HEK293T (cell line): ENCODE results near the gene SELENOS.

Experiments
- CTCF ChIA-PET: fragments of 350-600 bp; formaldehyde crosslinking; extraction: SDS; loops from one replicate; lab custom pipeline; 2021; ENCODE audit warnings: antibody characterized with exemption, inconsistent platforms; lab: Yijun Ruan, JAX
- POLR2A ChIA-PET: fragments of 350-600 bp; formaldehyde crosslinking; extraction: SDS; loops from one replicate; lab custom pipeline; 2020; ENCODE audit warnings: antibody characterized with exemption, inconsistent platforms; lab: Yijun Ruan, JAX
- DNase-seq: peaks from one replicate; pipeline ENCODE4 v3.0.0; 2012; ENCODE audit warnings: mixed read lengths; ENCODE audit errors: extremely low spot score
- ARNT ChIP-seq: fragments of 450-650 bp; IDR thresholded peaks from 2 replicates; pipeline ENCODE4 v1.6.1; 2017; ENCODE audit warnings: mild to moderate bottlenecking
- BHLHE40 ChIP-seq: fragments of 450-650 bp; IDR thresholded peaks from 2 replicates; pipeline ENCODE4 v1.6.1; 2016; ENCODE audit warnings: mild to moderate bottlenecking, moderate library complexity, borderline replicate concordance
- CTBP1 ChIP-seq: fragments of 450-650 bp; IDR thresholded peaks from 2 replicates; pipeline ENCODE4 v1.6.1; 2016; ENCODE audit warnings: borderline replicate concordance
- ELF4 ChIP-seq: fragments of 450-650 bp; IDR thresholded peaks from 2 replicates; pipeline ENCODE4 v1.6.1; 2017; ENCODE audit warnings: antibody characterized with exemption
- FOXA1 ChIP-seq: fragments of 450-650 bp; IDR thresholded peaks from 2 replicates; pipeline ENCODE4 v1.6.1; 2016; ENCODE audit warnings: mild to moderate bottlenecking
- FOXK2 ChIP-seq: fragments of 450-650 bp; IDR thresholded peaks from 2 replicates; pipeline ENCODE4 v1.6.1; 2016; ENCODE audit warnings: mild to moderate bottlenecking
- FOXM1 ChIP-seq: fragments of 450-650 bp; IDR thresholded peaks from 2 replicates; pipeline ENCODE4 v1.6.1; 2017; ENCODE audit warnings: mild to moderate bottlenecking, borderline replicate concordance
- HDGF ChIP-seq: fragments of 450-650 bp; IDR thresholded peaks from 2 replicates; pipeline ENCODE4 v1.6.1; 2017; ENCODE audit warnings: antibody characterized with exemption, borderline replicate concordance
- L3MBTL2 ChIP-seq: fragments of 450-650 bp; conservative IDR thresholded peaks from 2 replicates; pipeline ENCODE4 v1.6.1; 2016; ENCODE audit warnings: mild to moderate bottlenecking
- LEF1 ChIP-seq: fragments of 450-650 bp; IDR thresholded peaks from 2 replicates; pipeline ENCODE4 v1.6.1; 2017; ENCODE audit warnings: mild to moderate bottlenecking, borderline replicate concordance
- NFRKB ChIP-seq: fragments of 450-650 bp; IDR thresholded peaks from 2 replicates; pipeline ENCODE4 v1.6.1; 2016; ENCODE audit warnings: mild to moderate bottlenecking, moderate library complexity
- SP1 ChIP-seq: fragments of 450-650 bp; IDR thresholded peaks from 2 replicates; pipeline ENCODE4 v1.6.1; 2017
- SUZ12 ChIP-seq: fragments of 450-650 bp; IDR thresholded peaks from 2 replicates; pipeline ENCODE4 v1.6.1; 2016; ENCODE audit warnings: mild to moderate bottlenecking
- TARDBP ChIP-seq: fragments of 450-650 bp; IDR thresholded peaks from 2 replicates; pipeline ENCODE4 v1.6.1; 2016
- ZNF384 ChIP-seq: fragments of 450-650 bp; IDR thresholded peaks from 2 replicates; pipeline ENCODE4 v1.6.1; 2016
- TF ChIP-seq, protein P1 (sequence below): fragments of 450-650 bp; IDR thresholded peaks from 2 replicates; pipeline ENCODE4 v1.6.1; 2016

The SELENOS gene, protein sequence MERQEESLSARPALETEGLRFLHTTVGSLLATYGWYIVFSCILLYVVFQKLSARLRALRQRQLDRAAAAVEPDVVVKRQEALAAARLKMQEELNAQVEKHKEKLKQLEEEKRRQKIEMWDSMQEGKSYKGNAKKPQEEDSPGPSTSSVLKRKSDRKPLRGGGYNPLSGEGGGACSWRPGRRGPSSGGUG

DNA sequence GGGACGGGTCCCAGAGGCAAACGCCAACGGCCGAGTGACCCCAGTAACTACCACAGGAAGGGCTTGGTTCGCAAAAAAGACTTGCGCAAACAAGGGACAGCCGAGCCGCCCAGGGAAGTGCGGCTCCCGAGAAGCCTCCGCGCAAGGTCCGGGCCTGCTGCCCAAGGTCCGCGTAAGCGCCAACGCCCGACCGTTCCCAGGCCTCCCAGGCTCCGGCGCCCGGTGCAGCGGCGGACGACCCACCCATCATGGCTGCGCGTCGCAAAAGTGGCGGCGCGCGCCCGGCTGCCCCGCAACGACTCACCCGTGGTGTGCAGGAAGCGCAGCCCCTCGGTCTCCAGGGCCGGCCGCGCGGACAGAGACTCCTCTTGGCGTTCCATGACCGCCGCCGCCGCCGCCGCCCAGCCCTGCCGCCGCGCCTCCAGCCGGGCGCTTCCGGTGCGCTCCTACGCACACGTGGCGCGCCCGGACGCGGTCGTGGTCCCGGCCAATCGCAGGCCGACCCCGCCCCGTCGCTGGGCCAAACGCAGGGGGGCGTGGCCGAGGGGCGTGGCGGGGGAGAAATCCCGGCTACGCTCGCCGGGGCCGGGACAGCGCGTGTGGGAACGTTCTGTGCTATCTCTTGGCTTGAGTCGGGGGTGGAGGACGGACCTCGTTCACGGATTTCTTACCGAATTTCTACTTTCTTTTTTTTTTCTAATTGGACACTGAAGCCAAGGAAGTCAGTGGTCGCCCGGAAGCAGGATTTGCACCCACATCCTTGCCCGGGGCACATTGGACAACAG lies at the start of gene SELENOS:
Gene SELENOS, minus strand, starts transcription at position 448 of the 785 bp plus-strand sequence. Its CDS starts 68 bp downstream, at position 380.
- CTCF ChIA-PET: interaction anchor here (1.0 to 3.2 kb wide), 2 partner anchors 11 to 265 kb away, joined by 6 to 21 read pairs; no protein-coding TSS in a partner anchor
- POLR2A ChIA-PET: interaction anchor here (1.0 kb wide), 1 partner anchor 17 kb away, joined by 3 read pairs; no protein-coding TSS in a partner anchor
- TF ChIP-seq LEF1: peak; percentile 27; the same call in 1 of the 2 replicates
- no peak for TF ChIP-seq ZNF384
- no peak for TF ChIP-seq ELF4
- no peak for TF ChIP-seq SUZ12
- no peak for TF ChIP-seq TARDBP
- TF ChIP-seq ARNT: no peak
- TF ChIP-seq L3MBTL2: no peak
- no peak for TF ChIP-seq SP1
- peak; percentile 96 for DNase-seq

DNA sequence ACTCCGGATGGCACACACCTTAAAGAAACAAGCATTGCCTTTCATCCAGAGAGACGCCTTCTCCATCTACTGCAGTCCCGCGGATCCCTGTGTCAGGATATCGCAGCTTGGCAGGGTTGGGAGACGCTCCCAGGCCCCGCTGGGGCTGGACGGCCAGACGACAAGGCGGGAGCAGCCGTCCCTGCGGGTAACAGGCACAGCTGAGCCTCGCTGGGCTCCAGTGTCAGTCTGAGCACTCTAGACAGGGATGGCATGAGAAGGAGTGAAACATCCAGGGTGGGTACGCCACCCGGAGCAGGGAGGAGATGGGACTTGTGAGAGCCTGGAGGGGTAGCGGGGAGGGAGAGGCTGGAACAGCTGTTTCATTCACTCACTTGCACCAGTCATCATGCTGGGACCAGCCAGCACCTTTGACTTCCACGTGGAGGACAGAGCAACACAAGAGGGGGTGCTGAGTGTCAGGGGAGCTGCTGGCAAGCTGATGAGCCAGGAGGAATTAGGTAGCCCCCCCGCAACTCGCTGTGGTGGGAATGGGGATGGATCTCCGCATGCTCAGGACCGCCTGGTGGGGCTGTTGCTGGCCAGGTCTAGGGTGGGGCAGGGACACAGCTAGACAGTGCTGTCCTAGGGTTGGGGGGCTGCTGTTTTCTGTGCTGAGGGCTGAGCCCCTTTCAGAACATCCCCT lies 49.3 kb upstream of the SELENOS start:
- TF ChIP-seq SUZ12 (no peak), CTBP1 (no peak), ZNF384 (no peak)
- ChIA-PET CTCF (no interaction called here), POLR2A (no interaction called here)
- DNase-seq: no peak

DNA sequence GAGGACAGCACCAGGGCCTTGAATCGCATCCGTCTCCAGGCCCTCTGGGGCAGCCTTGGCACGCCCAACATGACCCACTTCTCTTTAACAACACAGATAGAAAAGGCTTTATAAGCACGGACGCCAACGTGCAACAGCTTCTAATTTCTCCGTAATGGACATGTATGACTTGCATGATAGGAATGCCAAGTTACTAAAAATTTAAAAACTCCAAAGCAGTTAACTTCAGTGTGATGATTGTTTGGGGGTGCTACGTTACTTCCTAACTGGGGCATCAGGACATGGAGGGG lies 48.7 kb upstream of the SELENOS start:
- DNase-seq: no peak
- ChIA-PET POLR2A (no interaction called here), CTCF (no interaction called here)
- TF ChIP-seq SUZ12: no peak
- no peak for TF ChIP-seq LEF1
- TF ChIP-seq, protein P1, sequence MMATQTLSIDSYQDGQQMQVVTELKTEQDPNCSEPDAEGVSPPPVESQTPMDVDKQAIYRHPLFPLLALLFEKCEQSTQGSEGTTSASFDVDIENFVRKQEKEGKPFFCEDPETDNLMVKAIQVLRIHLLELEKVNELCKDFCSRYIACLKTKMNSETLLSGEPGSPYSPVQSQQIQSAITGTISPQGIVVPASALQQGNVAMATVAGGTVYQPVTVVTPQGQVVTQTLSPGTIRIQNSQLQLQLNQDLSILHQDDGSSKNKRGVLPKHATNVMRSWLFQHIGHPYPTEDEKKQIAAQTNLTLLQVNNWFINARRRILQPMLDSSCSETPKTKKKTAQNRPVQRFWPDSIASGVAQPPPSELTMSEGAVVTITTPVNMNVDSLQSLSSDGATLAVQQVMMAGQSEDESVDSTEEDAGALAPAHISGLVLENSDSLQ: no peak
- TF ChIP-seq BHLHE40: no peak
- no peak for TF ChIP-seq TARDBP
- no peak for TF ChIP-seq HDGF
- TF ChIP-seq SP1: no peak
- TF ChIP-seq FOXM1: no peak
- TF ChIP-seq NFRKB: no peak
- TF ChIP-seq ELF4: no peak
- no peak for TF ChIP-seq ZNF384
- TF ChIP-seq FOXA1: no peak
- TF ChIP-seq CTBP1: no peak
- TF ChIP-seq ARNT: no peak
- TF ChIP-seq FOXK2: no peak
- no peak for TF ChIP-seq L3MBTL2

DNA sequence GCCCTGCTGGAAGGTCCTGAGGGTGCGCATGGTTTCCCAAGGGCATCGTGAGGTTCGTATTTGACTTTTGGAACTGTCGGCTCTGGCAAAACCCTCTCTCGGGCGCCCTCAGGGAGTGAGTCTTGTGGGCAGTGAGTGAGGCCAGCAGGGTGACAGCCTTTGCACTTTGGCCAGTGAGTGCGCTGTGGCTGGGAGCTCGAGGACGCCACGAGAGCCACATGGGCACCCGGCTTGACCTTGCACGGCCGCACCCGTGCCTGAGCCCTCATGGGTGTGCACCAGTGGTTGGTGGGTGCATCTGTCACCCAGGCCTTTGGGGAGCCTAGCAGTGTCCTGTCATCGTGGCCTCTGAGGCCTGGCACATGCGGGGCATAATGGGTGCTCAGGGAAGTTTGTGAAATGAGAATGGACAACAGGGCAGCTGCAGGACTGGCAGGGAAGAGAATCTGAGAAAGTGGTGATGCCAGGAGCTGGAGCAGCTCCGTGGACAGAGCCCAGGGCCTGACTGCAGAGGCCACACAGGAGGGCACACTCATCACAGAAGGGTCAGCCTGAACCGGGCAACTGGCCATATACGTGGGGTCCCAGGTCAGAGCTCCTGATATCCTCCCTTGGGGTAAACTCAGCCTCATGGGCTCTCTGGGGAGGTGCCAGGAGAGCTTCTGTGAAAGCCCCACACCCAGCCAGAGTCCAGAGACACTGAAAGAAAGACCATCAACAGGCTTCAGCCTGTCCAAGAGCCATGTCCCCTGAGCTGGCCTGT lies 48.2 kb upstream of the SELENOS start:
- no peak for DNase-seq
- TF ChIP-seq ELF4: no peak
- TF ChIP-seq ZNF384: no peak
- no peak for TF ChIP-seq FOXA1
- TF ChIP-seq ARNT: no peak
- no peak for TF ChIP-seq TARDBP
- TF ChIP-seq FOXM1: no peak
- no peak for TF ChIP-seq LEF1
- TF ChIP-seq FOXK2: no peak
- no peak for TF ChIP-seq CTBP1
- TF ChIP-seq L3MBTL2: no peak
- TF ChIP-seq HDGF: no peak
- TF ChIP-seq NFRKB: no peak
- TF ChIP-seq, protein P1: no peak
- CTCF ChIA-PET: no interaction called here
- POLR2A ChIA-PET: no interaction called here

DNA sequence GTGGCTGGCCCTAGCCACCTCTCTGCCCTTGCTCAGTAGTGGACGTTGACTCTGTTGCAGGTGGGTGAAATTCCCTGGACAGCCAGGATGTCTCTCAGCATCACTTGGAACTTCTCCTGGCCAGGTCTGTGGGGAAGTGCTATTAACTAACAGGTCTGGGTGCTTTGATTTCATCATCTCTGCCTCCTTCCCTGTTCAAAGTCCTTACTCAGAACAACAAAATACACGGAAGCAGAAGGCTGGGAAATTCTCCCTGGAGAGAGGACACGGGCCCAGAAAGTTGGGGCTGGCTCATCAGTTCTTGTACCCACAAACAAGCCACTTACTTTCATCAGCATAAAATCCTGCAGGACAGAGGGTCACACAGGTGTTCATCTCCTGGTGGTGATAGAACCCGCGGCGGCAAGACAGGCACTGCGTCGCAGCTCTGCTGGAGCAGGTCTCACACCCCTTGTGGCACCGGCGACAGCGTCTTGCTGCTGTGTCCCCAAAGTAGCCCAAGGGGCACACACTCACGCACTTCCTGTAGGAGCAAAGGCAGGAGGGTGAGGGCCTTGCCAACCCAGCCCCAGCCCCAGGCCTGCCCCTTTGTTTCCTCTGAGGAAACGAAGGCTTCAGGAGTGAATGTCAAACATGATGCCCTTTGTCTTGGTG lies 47.4 kb upstream of the SELENOS start:
- ChIA-PET POLR2A (no interaction called here), CTCF (no interaction called here)
- DNase-seq: no peak
- TF ChIP-seq L3MBTL2 (no peak), NFRKB (no peak)

DNA sequence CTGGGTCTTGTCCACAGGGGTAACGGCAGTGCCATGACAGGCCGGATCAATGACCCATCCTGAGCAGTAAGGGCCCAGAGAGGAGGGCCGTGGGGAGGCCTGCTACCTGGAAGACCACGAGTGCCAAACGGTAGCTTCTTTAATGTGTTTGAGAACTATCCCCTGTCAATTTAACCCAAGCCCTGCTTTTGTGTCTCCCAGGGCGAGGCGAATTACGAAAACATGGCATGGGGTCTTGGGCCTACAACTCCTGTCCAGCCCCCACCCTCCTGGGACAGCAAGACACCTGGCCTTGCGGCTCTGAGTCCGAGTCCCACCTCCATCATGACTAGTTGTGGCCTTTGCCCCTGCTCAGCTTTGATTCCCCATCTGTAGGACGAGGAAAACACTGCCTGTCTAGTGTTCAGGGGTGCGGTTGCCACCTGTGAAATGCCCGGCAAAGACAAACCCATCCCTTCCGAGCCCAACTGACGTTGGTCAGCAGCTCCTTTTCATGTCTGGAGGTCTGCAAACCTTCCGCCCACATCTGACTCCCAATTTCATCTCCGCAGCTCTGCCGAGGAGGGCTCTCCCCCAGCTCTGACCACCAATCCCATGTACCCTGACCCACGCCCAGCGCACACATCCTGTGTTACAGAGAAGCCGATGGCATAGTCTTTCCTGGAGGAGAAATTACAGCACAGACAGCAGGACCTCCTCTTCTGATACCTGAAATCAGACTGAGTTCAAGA lies 46.7 kb upstream of the SELENOS start:
- no peak for DNase-seq
- CTCF ChIA-PET: interaction anchor here (0.8 kb wide), 1 partner anchor 316 kb away, joined by 4 read pairs; no protein-coding TSS in a partner anchor
- POLR2A ChIA-PET: no interaction called here
- TF ChIP-seq NFRKB: no peak
